ENCODE measurements around the gene PNMA6F. TPM values are rescaled to one million over a fixed set of nuclear protein-coding genes. Genes with fewer than 3 reads are reported as not detected.
"Not testable (repeated sequence)": the region's sequence is repeated elsewhere in the genome, so short reads cannot be mapped to it uniquely, and the experiment has no call there.

The PNMA6F gene
- total RNA-seq, 5 donors from 2014 or later (not counting 1 experiment from before 2014, with no cell fraction given), result not detected

GRCh38 chrX:153299855-153300254, 21.7 kb downstream of the PNMA6F start:
- peaks cover 14 to 28% of the 10 kb centered on the region in 2 donors for H3K27me3 Mint-ChIP-seq
- no peaks in the 10 kb centered on the region for H3K9me3 ChIP-seq
- H3K4me1 ChIP-seq (ENCODE audit: control insufficient read depth in 1 of 2, extremely low read depth in 1 of 2, insufficient read depth in 2 of 2, low read length in 2 of 2), result no peaks in the 10 kb centered on the region
- H3K9me3 Mint-ChIP-seq, result no peaks in the 10 kb centered on the region
- ChIA-PET CTCF (no interaction called here), POLR2A (no interaction called here)
- peaks cover 0 to 7% (median 0%) of the 10 kb centered on the region in 3 donors for H3K4me1 Mint-ChIP-seq
- no peak overlapping the region for H3K27ac ChIP-seq (ENCODE audit: low read length)
- H3K36me3 Mint-ChIP-seq, result no peaks in the 10 kb centered on the region
- no peak overlapping the region for H3K27ac Mint-ChIP-seq
- no peak overlapping the region for H3K4me3 Mint-ChIP-seq
- DNase-seq (no peak), ATAC-seq (replicated peaks in 1 of 4) (no peak)
- WGBS (ENCODE audit: insufficient coverage), result no CpG with 5 or more reads among the region's 5 CpGs
- H3K36me3 ChIP-seq (ENCODE audit: control insufficient read depth in 2 of 2, extremely low read depth in 1 of 2, insufficient read depth in 1 of 2, low read length in 1 of 2), result no peaks in the 10 kb centered on the region
- no peak overlapping the region for H3K4me3 ChIP-seq (ENCODE audit: control insufficient read depth in 1 of 2, extremely low read depth in 1 of 2, low read length in 1 of 2)
- H3K27me3 ChIP-seq (replicated peaks in 1 of 2; ENCODE audit: control insufficient read depth in 2 of 2, extremely low read depth in 1 of 2, insufficient read depth in 2 of 2, low read length in 1 of 2), result peaks cover 0 to 2% of the 10 kb centered on the region in 2 experiments

- no peak for ATAC-seq (replicated peaks in 1 of 4)
- no peaks in the 10 kb centered on the region for H3K9me3 ChIP-seq
- DNase-seq, result no peak
- H3K9me3 Mint-ChIP-seq, result no peaks in the 10 kb centered on the region
- H3K4me3 Mint-ChIP-seq, result no peak overlapping the region
- no peak overlapping the region for H3K4me3 ChIP-seq (ENCODE audit: control insufficient read depth in 1 of 2, extremely low read depth in 1 of 2, low read length in 1 of 2)
- no peaks in the 10 kb centered on the region for H3K36me3 ChIP-seq (ENCODE audit: control insufficient read depth in 2 of 2, extremely low read depth in 1 of 2, insufficient read depth in 1 of 2, low read length in 1 of 2)
- H3K27me3 ChIP-seq (replicated peaks in 1 of 2; ENCODE audit: control insufficient read depth in 2 of 2, extremely low read depth in 1 of 2, insufficient read depth in 2 of 2, low read length in 1 of 2), result no peaks in the 10 kb centered on the region
- no peak overlapping the region for H3K27ac Mint-ChIP-seq
- no CpG with 5 or more reads among the region's 1 CpG for WGBS (ENCODE audit: insufficient coverage)
- ChIA-PET CTCF (no interaction called here), POLR2A (no interaction called here)
- H3K36me3 Mint-ChIP-seq, result no peaks in the 10 kb centered on the region
- no peak overlapping the region for H3K27ac ChIP-seq (ENCODE audit: low read length)
- H3K4me1 Mint-ChIP-seq, result peaks cover 10 to 14% (median 12%) of the 10 kb centered on the region in 3 donors
- H3K4me1 ChIP-seq (ENCODE audit: control insufficient read depth in 1 of 2, extremely low read depth in 1 of 2, insufficient read depth in 2 of 2, low read length in 2 of 2), result peaks cover 0 to 2% of the 10 kb centered on the region in 2 experiments
- H3K27me3 Mint-ChIP-seq, result peaks cover 2 to 14% of the 10 kb centered on the region in 2 donors
These were observed 24.2 kb downstream of the PNMA6F start for GRCh38 chrX:153297376-153297775.

GRCh38 chrX:153293485-153294071, 28.0 kb downstream of the PNMA6F start:
- H3K36me3 ChIP-seq (ENCODE audit: control insufficient read depth in 2 of 2, extremely low read depth in 1 of 2, insufficient read depth in 1 of 2, low read length in 1 of 2); H3K27ac ChIP-seq (ENCODE audit: low read length); H3K4me3 ChIP-seq (ENCODE audit: control insufficient read depth in 1 of 2, extremely low read depth in 1 of 2, low read length in 1 of 2); H3K36me3 Mint-ChIP-seq; H3K27me3 ChIP-seq (replicated peaks in 1 of 2; ENCODE audit: control insufficient read depth in 2 of 2, extremely low read depth in 1 of 2, insufficient read depth in 2 of 2, low read length in 1 of 2); H3K9me3 ChIP-seq; H3K4me1 ChIP-seq (ENCODE audit: control insufficient read depth in 1 of 2, extremely low read depth in 1 of 2, insufficient read depth in 2 of 2, low read length in 2 of 2); POLR2A ChIA-PET; H3K9me3 Mint-ChIP-seq; CTCF ChIA-PET; DNase-seq: not testable (repeated sequence)
- Mint-ChIP-seq H3K4me3 (peak overlapping the region in 1 of 3 donors; percentile 31), H3K27ac (peak overlapping the region; percentile 74 to 77), H3K4me1 (peaks cover 10 to 14% (median 12%) of the 10 kb centered on the region in 3 donors), H3K27me3 (peaks cover 2 to 14% of the 10 kb centered on the region in 2 donors)
- no CpG with 5 or more reads among the region's 8 CpGs for WGBS (ENCODE audit: insufficient coverage)
- peak in 3 of 4 experiments; percentile 61 to 83 (median 67) for ATAC-seq (replicated peaks in 1 of 4)

- DNase-seq; H3K27ac Mint-ChIP-seq; H3K36me3 Mint-ChIP-seq; H3K9me3 ChIP-seq; H3K27ac ChIP-seq (ENCODE audit: low read length); H3K4me3 Mint-ChIP-seq; POLR2A ChIA-PET; H3K4me1 Mint-ChIP-seq; H3K4me1 ChIP-seq (ENCODE audit: control insufficient read depth in 1 of 2, extremely low read depth in 1 of 2, insufficient read depth in 2 of 2, low read length in 2 of 2); H3K27me3 Mint-ChIP-seq; H3K4me3 ChIP-seq (ENCODE audit: control insufficient read depth in 1 of 2, extremely low read depth in 1 of 2, low read length in 1 of 2); ATAC-seq (replicated peaks in 1 of 4); H3K27me3 ChIP-seq (replicated peaks in 1 of 2; ENCODE audit: control insufficient read depth in 2 of 2, extremely low read depth in 1 of 2, insufficient read depth in 2 of 2, low read length in 1 of 2); CTCF ChIA-PET; H3K36me3 ChIP-seq (ENCODE audit: control insufficient read depth in 2 of 2, extremely low read depth in 1 of 2, insufficient read depth in 1 of 2, low read length in 1 of 2); H3K9me3 Mint-ChIP-seq: not testable (repeated sequence)
- no CpG with 5 or more reads among the region's 2 CpGs for WGBS (ENCODE audit: insufficient coverage)
These were observed 32.8 kb downstream of the PNMA6F start for GRCh38 chrX:153288807-153289206.

- H3K27me3 ChIP-seq (replicated peaks in 1 of 2; ENCODE audit: control insufficient read depth in 2 of 2, extremely low read depth in 1 of 2, insufficient read depth in 2 of 2, low read length in 1 of 2); H3K4me3 Mint-ChIP-seq; H3K4me3 ChIP-seq (ENCODE audit: control insufficient read depth in 1 of 2, extremely low read depth in 1 of 2, low read length in 1 of 2); H3K36me3 ChIP-seq (ENCODE audit: control insufficient read depth in 2 of 2, extremely low read depth in 1 of 2, insufficient read depth in 1 of 2, low read length in 1 of 2); DNase-seq; H3K4me1 Mint-ChIP-seq; H3K27ac Mint-ChIP-seq; H3K9me3 Mint-ChIP-seq; CTCF ChIA-PET; H3K27ac ChIP-seq (ENCODE audit: low read length); H3K4me1 ChIP-seq (ENCODE audit: control insufficient read depth in 1 of 2, extremely low read depth in 1 of 2, insufficient read depth in 2 of 2, low read length in 2 of 2); H3K36me3 Mint-ChIP-seq; H3K9me3 ChIP-seq; H3K27me3 Mint-ChIP-seq; ATAC-seq (replicated peaks in 1 of 4); POLR2A ChIA-PET: not testable (repeated sequence)
- no CpG with 5 or more reads among the region's 8 CpGs for WGBS (ENCODE audit: insufficient coverage)
These were observed 35.9 kb downstream of the PNMA6F start for GRCh38 chrX:153285678-153286077.

GRCh38 chrX:153283982-153284381, 37.6 kb downstream of the PNMA6F start:
- H3K9me3 Mint-ChIP-seq; H3K4me3 ChIP-seq (ENCODE audit: control insufficient read depth in 1 of 2, extremely low read depth in 1 of 2, low read length in 1 of 2); H3K36me3 ChIP-seq (ENCODE audit: control insufficient read depth in 2 of 2, extremely low read depth in 1 of 2, insufficient read depth in 1 of 2, low read length in 1 of 2); H3K4me1 Mint-ChIP-seq; H3K27ac Mint-ChIP-seq; POLR2A ChIA-PET; CTCF ChIA-PET; H3K4me3 Mint-ChIP-seq; H3K4me1 ChIP-seq (ENCODE audit: control insufficient read depth in 1 of 2, extremely low read depth in 1 of 2, insufficient read depth in 2 of 2, low read length in 2 of 2); H3K27me3 ChIP-seq (replicated peaks in 1 of 2; ENCODE audit: control insufficient read depth in 2 of 2, extremely low read depth in 1 of 2, insufficient read depth in 2 of 2, low read length in 1 of 2); H3K36me3 Mint-ChIP-seq; H3K27me3 Mint-ChIP-seq; DNase-seq; ATAC-seq (replicated peaks in 1 of 4); H3K27ac ChIP-seq (ENCODE audit: low read length); H3K9me3 ChIP-seq: not testable (repeated sequence)
- WGBS (ENCODE audit: insufficient coverage), result no CpG with 5 or more reads among the region's 8 CpGs

GRCh38 chrX:153281784-153282183, 39.8 kb downstream of the PNMA6F start:
- H3K4me3 Mint-ChIP-seq; H3K36me3 ChIP-seq (ENCODE audit: control insufficient read depth in 2 of 2, extremely low read depth in 1 of 2, insufficient read depth in 1 of 2, low read length in 1 of 2); H3K27me3 ChIP-seq (replicated peaks in 1 of 2; ENCODE audit: control insufficient read depth in 2 of 2, extremely low read depth in 1 of 2, insufficient read depth in 2 of 2, low read length in 1 of 2); H3K4me1 ChIP-seq (ENCODE audit: control insufficient read depth in 1 of 2, extremely low read depth in 1 of 2, insufficient read depth in 2 of 2, low read length in 2 of 2); H3K27me3 Mint-ChIP-seq; H3K36me3 Mint-ChIP-seq; H3K4me1 Mint-ChIP-seq; H3K9me3 ChIP-seq; DNase-seq; H3K4me3 ChIP-seq (ENCODE audit: control insufficient read depth in 1 of 2, extremely low read depth in 1 of 2, low read length in 1 of 2); H3K9me3 Mint-ChIP-seq; CTCF ChIA-PET; POLR2A ChIA-PET; ATAC-seq (replicated peaks in 1 of 4); H3K27ac Mint-ChIP-seq; H3K27ac ChIP-seq (ENCODE audit: low read length): not testable (repeated sequence)
- no CpG with 5 or more reads among the region's 3 CpGs for WGBS (ENCODE audit: insufficient coverage)
